Measurements from ENCODE around the gene CCDC57.
A peak's percentile ranks its signal among the peaks of the same experiment; 100 is the strongest.
"Not testable (repeated sequence)": the region's sequence is repeated elsewhere in the genome, so short reads cannot be mapped to it uniquely, and the experiment has no call there.

CCDC57 gene

DNA sequence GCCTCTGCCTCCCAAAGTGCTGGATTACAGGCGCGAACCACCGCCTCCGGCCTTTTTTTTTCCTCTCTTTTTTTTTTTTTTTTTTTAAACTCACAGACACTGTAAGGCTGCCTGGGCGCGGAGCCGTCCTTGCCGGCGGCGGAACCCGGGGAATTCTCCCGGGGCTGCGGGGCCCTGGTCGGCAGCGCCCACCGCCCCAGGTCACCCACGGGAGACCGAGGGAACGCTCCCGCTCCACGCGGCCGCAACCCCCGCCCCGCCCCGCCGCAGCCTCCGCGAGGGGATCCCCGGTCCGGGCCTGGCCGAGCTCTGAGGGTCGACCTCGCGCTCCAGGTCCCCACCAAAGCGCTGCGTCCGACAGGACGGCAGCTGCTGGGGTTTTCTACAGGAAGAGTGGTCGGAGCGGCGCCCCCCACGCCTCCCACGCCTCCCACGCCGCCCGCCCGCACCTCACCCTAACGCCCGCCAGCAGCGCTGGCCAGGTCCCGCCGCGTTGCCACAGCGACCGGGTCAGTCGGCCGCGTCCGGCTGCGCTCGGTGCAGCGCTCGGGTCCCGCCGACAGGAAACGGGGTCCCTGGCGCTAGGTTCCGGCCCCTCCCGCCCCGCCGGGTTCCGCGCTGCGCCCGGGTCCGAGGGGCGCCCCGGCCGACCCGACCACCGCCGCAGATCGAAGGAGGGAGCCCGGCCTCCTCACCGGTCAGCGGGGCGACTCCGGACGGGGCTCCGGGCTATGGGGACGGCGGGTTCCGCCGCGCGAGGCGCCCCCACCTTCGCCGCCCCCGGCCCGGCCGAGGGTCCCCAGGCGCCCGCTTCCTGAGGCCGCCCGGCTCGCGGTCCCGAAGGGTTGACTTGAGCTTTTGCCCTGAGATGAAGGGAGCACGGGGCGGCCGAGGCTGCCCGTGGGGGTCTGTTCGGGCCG lies at the start of gene CCDC57:
CCDC57 (minus strand) TSS at position 512 of the 920 bp plus-strand sequence. CDS start 10,898 bp downstream, outside the sequence.
- DNase-seq (ENCODE audit: low read depth), result peak; percentile 48

DNA sequence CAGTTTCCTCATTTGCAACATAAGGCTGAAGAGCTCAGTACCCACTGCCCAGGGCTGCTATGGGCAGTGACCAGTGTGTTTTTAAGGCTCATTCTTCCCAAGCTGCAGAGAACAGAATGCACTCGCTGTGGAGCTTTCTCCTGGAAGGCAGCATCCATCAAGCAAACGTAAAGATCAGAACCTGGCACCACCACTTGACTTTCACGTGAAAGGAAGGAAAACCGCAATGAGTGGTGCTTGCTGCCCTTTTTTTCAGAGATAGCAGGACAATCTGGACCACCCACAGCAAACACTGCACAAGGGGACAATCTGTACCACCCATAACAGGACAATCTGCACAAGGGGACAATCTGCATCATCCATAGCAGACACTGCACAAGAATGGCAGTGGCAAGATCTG lies 49.7 kb upstream of the CCDC57 start:
- no peak for DNase-seq (ENCODE audit: low read depth)

DNA sequence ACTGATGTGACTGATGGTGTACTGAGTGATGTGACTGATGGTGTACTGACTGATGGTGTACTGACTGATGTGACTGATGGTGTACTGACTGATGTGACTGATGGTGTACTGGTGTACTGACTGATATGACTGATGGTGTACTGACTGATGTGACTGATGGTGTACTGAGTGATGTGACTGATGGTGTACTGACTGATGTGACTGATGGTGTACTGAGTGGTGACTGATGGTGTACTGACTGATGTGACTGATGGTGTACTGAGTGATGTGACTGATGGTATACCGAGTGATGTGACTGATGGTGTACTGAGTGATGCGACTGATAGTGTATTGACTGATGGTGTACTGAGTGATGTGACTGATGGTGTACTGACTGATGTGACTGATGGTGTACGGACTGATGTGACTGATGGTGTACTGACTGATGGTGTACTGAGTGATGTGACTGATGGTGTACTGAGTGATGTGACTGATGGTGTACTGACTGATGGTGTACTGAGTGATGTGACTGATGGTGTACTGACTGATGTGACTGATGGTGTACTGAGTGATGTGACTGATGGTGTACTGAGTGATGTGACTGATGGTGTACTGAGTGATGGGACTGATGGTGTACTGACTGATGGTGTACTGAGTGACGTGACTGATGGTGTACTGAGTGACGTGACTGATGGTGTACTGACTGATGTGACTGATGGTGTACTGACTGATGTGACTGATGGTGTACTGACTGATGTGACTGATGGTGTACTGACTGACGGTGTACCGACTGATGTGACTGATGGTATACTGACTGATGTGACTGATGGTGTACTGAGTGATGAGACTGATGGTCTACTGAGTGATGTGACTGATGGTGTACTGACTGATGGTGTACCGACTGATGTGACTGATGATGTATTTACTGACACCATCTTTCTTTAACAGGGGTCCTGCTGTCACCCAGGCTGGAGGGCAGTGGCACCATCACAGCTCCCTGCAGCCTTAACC lies 47.6 kb upstream of the CCDC57 start:
- DNase-seq (ENCODE audit: low read depth), result not testable (repeated sequence)

DNA sequence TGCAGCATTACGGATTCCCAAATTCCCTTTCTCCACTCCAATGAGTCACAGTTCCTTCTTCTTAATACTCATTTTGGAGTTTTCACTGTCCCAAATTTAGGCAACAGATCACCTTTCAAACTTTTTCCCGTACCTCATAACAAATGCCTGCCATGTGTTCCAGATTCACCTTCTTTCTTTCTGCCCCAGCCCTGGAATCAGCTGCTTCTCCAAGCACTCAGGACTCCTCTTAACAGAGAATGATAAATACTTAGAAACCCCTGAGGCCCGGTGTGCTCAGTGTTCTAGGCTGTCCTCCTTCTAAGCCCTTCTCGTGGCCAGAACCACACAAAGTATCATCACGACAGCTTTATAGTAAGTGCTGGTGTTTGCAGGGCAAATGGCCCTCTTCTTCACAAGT lies 45.9 kb upstream of the CCDC57 start:
- DNase-seq (ENCODE audit: low read depth), result no peak

DNA sequence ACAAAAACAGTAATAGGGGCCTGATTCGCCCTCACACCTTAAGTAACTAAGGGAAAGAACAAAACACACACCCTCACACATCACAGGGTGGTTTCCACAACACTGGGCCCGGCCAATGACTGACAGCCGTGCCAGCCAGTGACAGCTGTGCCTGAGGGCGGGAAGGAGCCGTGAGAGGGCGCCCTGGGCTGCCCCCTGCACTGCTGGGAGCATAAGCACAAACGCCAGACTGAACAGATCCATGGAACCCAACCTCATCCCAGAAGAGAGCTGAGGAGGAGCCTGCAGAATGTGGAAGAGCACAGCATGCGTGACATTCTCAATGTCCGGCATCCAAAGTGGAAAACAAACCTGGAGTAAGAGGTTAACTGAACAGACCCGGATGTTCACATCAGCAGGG lies 44.8 kb upstream of the CCDC57 start:
- no peak for DNase-seq (ENCODE audit: low read depth)

DNA sequence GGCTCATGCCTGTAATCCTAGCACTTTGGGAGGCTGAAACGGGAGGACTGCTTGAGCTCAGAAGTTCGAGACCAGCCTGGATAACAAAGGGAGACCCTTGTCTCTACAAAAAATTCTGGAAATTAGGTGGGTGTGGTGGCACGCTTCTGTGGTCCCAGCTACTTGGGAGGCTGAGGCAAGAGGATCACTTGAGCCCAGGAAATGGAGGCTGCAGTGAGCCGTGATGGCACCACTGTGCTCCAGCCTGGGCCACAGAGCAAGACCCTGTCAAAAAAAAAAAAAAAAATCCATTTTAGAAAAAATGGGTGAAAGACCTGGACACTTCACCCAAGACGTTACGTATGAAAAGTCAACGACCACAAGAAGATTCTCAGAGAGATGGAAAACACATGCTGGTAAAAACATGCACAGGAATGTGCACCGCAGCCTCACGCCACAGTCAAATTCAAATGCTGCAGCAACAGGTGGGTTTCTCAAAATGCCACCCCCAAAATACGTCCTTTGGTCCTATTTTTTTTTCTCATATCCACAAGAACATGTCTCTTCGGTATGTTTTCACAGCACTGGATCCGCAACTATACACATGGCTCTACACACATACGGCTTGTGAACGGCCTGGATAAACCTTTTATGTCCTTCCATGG lies 43.7 kb upstream of the CCDC57 start:
- DNase-seq (ENCODE audit: low read depth), result no peak

- DNase-seq (ENCODE audit: low read depth), result no peak
These were observed 42.8 kb upstream of the CCDC57 start for GRCh38 chr17:82255402-82255972.

DNA sequence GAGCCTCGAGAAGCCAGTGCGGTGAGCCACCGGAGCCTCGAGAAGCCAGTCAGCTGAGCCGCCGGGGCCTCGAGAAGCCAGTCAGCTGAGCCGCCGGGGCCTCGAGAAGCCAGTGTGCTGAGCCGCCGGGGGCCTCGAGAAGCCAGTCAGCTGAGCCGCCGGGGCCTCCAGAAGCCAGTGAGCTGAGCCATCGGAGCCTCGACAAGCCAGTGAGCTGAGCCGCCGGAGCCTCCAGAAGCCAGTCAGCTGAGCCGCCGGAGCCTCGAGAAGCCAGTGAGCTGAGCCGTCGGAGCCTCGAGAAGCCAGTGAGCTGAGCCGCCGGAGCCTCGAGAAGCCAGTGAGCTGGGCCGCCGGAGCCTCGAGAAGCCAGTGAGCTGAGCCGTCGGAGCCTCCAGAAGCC lies 42.1 kb upstream of the CCDC57 start:
- DNase-seq (ENCODE audit: low read depth), result not testable (repeated sequence)

DNA sequence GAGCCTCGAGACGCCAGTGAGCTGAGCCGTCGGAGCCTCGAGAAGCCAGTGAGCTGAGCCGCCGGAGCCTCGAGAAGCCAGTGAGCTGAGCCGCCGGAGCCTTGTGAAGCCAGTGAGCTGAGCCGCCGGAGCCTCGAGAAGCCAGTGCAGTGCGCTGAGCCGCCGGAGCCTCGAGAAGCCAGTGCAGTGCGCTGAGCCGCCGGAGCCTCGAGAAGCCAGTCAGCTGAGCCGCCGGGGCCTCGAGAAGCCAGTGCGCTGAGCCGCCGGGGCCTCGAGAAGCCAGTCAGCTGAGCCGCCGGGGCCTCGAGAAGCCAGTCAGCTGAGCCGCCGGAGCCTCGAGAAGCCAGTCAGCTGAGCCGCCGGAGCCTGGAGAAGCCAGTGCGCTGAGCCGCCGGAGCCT lies 41.5 kb upstream of the CCDC57 start:
- not testable (repeated sequence) for DNase-seq (ENCODE audit: low read depth)

- DNase-seq (ENCODE audit: low read depth), result no peak
These were observed 40.5 kb upstream of the CCDC57 start for GRCh38 chr17:82253179-82253544.

DNA sequence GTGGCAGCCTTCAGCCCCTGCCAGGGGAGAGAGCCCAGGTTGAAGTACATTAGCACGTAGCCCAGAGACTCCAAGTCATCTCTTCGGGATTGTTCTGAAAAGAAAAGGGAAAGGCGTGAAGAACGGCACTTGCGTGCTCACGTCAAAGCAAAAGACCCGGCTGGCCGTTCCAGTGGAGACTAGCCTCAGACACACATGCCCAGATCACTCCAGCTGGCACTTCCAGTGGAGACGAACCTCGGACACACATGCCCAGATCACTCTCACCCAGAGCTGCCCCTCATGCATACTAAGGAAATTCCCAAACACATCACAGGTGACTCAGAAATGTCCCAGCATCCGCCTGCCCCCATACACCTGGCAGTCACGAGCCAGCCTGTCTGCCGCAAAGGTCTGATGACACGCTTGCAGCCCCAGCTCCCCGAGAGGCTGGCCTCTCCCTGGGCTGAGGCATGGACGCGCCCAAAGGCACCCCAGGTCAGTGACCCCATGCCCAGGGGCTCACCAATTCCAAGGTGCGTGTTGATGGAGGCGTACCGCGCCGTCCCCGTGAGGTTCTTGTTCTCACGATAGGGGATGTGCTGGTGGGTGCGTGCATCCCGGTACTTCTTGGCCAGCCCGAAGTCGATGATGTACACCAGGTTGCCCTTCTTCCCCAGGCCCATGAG lies 40.0 kb upstream of the CCDC57 start:
- no peak for DNase-seq (ENCODE audit: low read depth)

DNA sequence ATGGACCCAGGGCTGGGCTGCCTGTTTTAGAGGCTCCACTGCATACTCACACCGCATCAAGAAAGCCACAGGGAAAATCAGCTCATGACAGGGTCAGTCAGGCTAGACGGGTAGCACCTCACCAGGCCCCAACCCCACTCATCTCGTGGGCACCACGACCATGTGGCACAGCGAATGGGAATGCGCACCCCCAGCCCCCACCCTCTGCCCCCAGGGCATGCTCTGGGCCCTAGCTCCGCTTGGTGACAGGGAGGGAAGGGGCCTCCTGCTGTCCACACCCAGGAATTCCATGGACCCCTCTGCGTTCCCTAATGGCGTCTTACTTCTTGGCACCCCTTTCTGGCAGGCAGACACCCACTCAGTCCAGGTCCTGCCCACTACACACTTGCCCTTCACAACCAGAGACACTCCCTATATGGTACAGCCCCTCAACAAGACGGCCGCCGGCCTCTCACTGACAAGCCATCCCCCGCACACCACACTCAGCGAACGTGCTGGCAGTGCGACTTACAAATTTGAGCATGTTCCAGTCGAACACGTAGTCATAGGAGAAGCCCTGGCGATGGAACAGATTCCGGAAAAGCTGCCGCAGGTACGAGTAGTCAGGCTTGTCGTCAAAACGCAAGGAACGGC lies 38.3 kb upstream of the CCDC57 start:
- no peak for DNase-seq (ENCODE audit: low read depth)

GRCh38 chr17:82249896-82250581 lies 37.4 kb upstream of the CCDC57 start:
- DNase-seq (ENCODE audit: low read depth), result no peak

- DNase-seq (ENCODE audit: low read depth), result no peak
These were observed 36.4 kb upstream of the CCDC57 start for GRCh38 chr17:82248815-82249674.

DNA sequence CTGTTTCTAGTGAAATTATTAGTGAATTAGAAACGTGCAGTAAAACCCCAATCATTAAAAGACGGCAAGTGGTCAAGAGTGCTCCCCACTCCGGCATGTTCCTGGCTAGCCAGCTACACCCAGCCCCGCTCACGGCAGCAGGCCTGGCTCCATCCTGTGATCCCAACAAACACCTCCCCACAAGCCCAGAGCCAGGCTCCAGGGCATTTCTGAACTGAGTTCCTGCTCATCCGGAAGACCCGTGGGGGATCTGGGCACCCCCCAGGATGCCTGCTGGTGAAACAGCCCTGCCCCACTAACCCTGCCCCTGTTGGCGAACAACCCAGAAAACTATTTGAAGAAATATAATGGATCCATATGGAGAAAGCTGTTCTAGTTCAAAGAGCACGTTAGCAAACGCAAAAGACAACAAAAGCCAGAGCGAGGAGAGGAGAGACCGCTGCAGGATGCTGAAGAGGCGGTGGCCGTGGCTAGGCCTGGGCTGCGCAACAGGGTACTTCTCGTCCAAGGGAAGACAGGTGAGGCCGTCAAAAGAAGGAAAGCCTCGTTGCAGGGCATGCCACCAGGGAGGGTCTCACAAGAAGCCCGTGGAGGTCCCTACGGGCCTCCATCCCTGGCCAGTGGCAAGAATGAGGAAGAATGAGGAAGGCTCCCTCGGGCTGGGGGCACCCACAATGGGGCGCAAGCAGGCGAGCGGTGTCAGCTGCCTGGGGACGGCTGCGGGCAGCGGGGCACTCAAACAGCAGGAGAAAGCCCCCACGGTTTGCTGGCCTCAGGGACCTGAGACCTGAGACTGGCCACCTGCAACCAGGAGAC lies 35.4 kb upstream of the CCDC57 start:
- no peak for DNase-seq (ENCODE audit: low read depth)

GRCh38 chr17:82247182-82247823 lies 34.7 kb upstream of the CCDC57 start:
- no peak for DNase-seq (ENCODE audit: low read depth)

GRCh38 chr17:82246365-82247181 lies 33.9 kb upstream of the CCDC57 start:
- no peak for DNase-seq (ENCODE audit: low read depth)

All from fibroblast of the conjunctiva (primary cell).